ENCODE measurements around the gene CTXND1.

Gene CTXND1

DNA sequence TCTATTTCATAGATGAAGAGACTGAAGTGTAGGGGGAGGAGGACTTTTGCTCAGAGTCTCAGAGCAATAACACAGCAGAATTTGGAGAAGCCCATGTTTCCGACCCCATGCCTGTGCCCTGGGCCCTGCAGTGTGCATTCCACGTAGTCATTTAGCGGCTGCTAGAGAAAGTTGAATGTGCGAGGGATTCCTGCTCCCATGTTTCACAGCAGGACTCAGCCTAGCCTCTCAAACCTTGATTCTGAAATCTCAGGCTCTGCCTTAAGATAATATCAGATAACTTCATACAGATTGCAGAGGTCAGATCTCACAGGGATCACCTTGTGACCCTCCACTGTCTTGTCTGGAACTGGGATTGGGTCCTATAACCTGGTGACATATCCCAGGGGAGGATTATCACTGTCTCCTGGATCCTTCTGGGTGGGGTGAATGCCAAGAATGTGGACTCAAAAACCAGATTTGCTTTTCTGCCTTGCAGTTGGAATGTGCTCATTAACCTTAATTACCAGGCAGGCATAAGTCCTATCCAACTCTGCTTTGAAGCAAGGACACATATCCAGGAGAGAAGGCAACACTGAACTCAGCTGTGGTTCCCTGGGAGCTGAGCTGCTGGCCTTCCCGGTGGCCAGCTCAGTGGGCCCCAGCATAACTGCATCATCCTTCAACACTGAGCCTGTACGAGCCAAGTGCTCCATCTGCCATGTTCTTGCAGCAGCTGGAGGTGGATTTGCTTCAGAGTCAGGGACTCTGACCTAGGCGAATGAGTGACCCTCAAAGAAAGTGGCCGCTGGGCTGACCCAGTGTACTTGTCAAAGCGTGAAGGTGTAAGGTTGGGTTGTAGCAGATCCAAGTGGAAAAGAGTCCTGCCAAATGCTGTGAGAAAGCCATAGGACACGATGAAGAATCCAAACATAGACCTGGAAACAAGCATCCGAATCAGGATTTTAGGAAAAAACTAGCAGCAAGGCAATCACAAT is 43.0 kb downstream of the CTXND1 start:
- DNase-seq: no peak

DNA sequence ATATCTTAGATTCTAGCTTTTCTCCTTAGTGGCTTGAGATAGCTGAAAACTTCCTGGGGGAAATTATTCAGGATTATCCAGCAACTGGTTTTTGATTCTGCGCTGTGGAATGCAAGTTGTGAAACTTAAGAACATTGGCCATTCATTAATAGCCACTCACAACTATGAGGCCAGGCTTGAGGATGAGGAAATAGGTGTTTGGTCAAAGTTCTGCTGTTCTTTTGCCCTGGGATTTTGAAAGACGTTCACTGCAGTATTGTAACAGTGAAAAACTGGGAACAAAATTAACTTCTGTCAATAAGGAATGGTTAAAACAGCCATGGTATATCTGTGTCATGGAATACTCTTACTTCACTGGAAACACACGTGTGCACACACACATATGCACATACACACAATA is 44.1 kb downstream of the CTXND1 start:
- no peak for DNase-seq

DNA sequence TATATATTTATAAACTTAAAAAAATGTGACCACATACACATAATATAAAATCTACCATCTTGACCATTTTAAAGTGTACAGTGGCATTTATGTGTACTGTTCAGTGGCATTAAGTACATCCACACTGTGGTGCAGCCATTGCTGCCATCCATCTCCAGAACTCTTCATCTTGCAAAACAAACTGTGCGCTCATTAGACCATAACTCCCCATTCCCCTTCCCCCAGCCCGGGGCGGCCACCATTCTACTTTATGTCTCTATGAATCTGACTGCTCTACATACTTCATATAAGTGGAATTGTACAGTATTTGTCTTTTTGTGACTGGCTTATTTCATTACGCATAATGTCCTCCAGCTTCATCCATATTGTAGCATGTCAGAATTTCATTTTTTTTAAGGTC is 47.8 kb downstream of the CTXND1 start:
- no peak for DNase-seq

DNA sequence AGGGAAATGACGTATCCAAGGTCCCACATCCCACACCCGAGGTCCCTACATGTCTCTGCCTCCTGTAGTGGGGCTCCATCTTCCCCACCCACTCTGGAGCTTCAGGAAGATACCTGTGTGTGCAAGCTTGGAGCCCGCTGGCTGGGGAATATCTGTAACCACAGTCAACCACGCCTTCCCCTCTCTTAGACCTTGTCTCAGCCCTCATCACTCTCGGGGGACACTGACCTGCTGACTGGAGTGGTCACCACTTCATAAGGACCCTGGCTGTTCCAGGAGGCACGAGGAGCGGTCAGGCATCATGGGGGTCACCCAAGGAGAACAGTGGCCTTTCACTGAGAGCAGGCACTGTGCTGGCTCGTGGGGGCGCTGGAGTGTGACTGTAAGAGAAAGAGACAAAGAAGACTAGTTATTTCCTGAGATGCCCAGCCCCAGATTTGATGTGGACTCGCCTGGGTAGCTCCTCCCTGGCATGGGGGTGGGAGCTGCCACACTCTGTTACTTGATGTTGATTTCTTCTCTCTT is 48.6 kb downstream of the CTXND1 start:
- DNase-seq: no peak

DNA sequence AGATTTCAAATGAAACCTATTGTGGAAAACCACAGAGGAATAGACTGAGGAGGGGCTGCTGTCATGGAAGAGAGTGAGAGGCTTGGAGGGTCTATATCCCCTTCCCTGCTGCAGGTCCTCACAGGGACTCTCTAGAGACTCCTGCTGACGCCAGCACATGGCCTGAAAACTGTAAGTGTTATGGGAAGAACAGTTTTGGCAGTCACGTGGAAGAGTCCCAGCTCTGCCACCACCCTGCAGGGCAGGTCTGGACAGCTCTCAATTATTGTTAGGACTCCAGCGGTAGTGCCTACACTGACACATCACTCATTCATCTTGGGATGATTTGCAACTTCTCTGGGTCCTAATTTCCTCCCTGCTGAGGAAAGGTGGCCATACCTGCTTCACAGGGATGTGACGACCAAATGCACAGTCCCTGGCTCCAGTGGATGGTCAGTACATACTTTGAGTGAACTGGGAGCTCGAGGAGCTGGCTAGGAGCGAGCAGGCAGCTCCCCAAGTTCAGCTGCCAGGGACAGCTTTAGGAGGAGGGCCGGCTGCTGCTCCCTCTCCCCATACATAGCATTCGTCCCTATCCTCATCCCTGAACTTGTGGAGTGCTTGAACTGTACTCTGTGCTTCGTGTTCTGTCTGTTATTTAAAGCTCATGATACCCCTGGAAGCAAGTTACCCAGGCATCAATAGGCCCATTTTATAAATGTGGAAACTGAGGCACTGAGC is 49.2 kb downstream of the CTXND1 start:
- no peak for DNase-seq

DNA sequence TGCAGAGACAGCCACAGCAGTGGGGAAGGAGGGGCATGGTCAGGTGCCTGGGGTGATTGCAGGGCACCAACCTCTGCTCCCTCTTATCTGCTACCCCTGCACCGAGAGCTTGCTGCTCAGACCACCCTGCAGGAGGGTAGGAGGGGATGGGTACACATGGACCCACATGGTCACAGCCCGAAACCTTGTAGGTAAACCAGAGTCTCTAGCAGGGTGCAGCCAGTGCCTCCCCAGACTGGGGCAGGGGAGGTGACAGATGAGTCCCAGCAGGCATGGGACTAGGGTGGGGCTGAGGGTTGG is 50.0 kb downstream of the CTXND1 start:
- no peak for DNase-seq

DNA sequence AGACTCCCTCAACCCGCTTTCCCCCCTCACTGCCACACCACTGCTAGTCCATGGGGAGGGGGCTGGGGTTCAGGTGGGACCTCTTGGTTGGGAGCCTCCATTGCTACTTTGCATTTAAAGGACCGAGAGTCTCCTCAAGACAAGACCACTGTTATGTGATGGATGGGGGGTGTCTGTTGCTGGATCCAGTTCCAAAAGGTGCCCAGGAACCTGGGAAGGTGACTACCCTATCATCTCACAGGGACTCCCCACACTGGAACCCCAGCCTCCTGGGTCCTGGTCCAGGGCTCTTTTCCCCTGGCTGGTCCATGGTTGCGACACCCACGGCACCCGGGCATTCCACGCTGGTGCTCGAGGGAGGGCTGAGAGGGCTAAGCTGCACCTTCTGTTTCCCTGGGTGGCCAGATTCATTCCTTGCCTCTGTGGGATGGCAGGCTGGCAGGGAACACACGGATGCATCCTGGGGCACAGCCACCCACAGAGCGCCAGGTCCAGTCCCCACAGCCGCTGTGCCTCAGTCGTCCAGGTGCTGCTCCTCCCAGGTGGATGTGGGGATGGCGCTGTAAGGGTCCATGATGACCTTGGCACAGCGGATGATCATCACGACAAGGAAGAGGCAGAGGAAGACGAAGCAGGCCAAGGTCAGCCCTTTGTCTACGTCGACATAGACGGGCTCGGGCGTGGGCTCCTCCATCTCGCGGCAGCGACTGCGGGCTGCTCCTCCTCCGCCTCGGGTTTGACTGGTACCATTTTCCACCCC is 50.6 kb downstream of the CTXND1 start:
- no peak for DNase-seq

DNA sequence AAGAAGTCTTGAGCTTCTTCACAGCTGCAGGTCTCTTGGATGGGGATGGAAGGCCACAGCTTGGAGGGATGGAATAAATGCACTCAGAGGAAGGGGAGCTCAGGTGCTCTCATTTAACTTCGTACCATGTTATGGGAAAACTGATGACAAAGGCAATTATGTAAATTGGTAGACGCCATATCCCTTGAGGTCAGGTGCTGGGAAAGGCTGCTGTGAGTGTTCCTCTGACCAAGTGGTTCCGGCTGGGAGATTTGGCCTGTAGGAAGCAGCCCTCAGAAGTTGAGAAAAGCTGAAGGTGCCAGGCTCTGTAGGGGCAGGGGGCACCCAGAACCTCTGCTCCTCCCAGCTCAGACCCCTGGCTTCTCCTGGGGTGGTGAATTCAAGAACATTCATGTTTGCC is 52.1 kb downstream of the CTXND1 start:
- no peak for DNase-seq

DNA sequence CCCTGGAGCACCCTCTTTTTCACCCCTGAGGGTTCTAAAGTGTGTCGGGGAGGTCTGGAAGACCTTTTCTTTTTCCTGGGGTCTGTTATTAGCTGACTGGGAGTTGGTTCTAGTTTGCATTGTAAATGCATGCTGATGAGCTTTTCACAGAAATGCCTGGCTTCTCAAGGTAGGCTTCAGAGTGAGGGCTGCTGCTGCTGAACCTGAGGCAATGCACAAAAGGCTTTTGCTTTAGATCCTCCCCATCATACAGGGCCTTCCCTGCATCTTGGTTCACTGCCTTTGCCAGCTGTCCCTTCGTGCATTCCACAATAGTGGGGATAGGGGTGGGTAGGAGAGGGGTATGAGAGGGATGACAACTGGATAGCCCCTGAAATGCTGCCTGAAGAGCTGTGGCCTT is 52.6 kb downstream of the CTXND1 start:
- DNase-seq: no peak

DNA sequence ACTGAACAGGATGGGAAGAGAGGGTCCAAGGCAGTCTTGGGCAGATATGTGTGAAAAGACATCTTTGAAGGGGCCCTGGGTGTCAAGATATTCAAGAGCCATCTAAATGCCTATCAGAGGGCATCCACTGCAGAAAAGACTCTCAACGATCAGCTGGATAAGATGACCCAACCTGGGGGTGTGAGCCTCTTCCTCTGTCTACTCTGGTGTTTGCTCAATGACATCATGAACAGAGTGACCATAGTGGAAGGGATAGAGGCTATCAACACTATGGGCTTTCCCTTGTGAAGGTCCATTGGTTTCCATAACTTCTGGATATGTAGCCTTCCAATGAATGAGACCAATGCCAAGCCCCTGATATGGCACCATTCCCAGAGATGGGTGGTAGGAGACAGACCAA is 57.1 kb downstream of the CTXND1 start:
- no peak for DNase-seq

DNA sequence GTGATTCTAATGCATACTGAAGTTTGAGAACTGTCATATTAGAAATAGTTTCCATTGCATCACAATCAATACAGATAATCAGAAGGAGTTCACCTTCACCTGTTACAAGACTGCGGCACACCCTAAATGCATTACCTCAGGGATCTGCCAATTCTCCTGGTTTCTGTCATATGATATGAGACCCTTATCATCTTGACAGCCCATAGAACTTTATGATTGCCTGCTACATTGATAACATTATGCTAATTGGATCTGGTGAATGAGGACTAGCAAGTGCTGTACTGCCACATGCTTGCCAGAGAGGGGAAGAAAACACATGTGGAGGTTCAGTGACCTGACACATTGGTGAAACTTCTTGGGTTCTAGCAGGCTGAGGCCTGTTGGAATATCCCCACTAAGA is 57.8 kb downstream of the CTXND1 start:
- DNase-seq: no peak

DNA sequence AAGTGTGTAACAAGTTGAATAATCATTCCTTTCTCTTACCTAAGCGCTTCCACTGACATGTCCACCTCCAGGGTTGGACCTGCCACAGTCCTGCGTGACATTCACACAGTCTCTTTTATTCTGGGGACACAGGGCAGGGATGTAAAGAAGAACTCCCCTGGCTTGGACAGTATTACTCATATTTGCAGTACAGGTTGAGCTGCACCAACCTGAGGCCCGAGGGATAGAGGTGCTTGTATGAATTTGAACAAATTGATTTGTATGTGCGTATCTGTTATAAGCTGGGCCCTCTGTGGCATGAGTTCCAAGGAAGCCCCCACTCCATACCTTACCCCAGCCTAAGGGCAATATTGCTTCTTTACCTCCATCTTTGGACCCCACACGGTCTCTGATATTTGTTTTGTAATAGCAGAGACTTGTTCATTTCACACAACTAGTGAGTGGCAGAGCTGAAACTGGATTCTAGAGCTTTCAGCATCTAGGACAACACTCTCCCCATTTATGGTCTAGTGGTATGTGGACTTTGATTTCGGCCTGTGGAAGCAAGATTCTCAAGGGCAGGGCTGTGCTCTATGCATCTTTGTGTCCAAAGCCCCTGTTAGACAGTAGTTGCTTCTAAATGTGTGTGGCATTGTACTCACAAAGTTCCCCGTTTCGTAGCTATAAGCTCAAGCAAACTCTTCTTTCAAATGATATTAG is 60.0 kb downstream of the CTXND1 start:
- no peak for DNase-seq

DNA sequence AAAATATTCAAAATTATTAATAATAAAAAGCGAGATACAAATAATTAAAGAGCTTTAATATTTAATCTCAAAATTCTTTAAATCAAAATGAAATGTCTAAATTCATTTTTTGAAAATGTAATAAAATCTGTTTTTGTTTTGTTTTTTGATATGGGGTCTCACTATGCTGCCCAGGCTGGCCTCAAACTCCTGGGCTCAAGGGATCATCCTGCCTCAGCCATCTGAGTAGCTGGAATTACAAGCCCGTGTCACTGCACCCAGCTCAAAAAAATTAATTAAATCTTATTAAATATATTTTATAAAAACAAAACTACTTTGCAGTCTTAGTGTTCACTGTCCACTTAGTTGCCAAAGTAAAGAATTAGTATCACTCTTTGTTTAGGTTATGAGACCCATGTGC is 60.8 kb downstream of the CTXND1 start:
- no peak for DNase-seq

DNA sequence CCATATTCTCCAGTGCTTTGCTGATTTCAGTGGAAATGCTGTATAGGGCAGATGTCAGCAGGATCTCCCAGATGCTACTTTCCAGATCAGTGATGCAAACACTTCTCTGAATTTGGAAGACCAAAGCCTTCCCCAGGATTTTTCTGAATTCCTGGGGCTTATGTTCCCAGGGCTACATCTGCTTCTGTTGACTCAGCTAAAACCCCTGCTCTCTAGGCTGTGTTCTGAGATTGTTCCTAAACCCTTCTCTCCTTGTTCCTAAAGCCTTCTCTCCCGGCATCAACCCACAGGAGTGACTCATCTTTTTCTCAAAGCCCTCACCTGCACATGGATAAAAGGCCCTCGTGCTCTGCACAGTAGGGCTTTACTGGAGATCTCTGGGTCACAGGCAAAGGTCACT is 63.8 kb downstream of the CTXND1 start:
- DNase-seq: no peak

DNA sequence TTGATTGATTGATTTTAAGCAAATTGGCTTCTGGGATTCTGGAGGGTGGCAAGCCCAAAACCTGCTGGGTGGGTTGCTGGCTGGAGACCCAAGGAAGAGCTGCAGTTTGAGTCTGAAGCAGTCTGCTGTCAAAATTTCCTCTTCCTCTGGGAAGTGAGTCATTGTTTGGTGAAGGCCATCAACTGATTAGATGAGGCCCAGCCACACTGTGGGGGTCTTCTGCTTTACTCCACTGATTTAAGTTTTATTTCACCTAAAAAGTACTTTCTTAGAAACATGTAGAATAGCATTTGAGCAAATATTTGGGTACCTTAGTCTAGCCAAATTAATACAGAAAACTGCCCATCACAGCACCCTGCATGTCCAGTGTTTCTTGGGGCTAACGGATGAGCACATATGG is 65.4 kb downstream of the CTXND1 start:
- DNase-seq: no peak

DNA sequence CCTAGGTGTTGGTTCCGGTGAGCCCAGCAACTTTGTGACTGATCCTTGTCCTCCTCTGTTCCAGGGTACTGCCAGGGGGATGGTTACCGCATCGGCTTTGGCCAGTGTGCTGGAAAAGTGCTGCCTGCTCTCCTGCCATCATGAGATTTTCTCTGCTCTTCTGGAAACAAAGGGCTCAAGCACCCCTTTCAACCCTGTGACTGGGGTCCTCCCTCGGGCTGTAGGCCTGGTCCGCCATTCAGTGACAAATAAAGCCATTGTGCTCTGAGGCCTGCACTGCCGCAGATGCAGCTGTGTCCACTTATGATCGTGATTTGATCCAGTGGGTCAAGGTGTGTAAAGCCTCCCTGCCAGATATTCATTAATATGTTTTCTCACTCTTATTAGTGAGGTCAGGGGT is 65.9 kb downstream of the CTXND1 start:
- DNase-seq: no peak

DNA sequence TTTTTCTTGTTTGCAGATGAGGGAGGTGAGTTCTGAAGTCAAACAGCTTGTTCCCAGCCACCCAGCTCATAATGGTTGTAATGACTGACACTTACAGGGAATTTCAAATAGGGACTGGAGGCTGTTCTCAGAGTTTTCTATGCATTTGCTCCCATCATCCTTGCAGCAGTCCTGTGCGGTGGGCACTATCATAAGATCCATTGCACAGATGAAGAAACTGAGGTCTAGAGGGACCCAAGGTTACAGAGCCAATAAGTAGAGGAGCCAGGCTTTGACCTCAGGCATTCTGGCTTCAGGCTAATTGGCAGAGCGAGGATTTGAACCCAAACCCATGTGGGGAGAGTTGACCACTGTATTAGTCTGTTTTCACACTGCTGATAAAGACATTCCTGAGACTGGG is 66.9 kb downstream of the CTXND1 start:
- no peak for DNase-seq

DNA sequence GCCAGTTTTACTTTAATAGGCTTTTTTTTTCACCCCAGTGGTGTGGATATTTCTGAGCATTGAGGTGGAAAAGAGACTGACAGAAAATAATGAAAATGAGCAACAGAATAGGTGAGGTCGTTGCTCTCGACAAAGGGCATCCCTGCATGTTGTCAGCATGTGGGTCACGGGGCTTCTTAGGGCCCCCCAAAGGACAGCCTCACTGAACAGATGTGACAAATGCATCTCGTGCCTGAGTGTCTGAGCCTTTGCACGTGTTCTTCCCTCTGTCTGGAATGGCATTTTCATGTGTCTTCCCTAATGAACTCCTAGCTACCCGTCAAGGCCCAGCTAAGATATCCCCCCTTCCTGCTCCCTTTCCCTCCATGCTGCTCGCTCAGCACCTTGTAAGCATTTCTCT is 67.5 kb downstream of the CTXND1 start:
- no peak for DNase-seq

DNA sequence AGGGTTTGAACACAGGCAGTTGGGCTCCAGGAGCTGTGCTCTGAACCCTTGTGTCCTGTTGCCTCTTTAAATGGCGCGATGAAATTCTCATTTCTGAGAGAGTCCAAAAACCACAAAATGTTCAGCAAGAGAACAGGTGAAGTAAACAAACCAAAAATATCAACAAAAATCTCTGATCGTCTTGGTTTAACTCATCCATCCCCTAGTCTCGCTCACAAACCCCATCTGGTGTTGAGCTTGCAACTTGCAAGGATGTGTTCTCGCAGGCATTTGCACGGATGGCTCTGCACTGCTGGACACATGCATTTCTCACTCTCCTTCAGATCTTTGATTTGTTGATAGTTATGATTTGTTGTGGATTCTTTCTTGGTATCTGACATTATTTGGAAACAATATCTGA is 68.1 kb downstream of the CTXND1 start:
- no peak for DNase-seq

DNA sequence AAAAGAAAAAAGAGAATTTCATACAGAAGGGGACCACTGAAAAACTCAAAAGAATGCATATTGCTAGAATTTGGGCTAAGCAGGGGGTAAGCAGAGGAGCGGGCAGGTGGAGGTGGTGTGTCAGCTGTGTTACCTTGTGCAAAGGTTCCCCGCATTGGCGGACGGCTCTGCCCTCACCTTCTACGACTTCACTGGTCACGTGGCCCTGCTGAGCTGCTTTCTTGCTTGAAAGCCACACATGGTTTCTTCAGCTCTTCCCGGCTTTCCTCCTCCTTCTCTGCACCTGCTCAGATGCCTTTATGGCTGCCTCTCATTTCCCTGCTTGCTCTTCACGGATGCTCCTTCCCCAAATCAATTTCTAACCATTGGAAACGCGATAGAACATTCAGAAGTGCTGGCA is 68.7 kb downstream of the CTXND1 start:
- no peak for DNase-seq

DNA sequence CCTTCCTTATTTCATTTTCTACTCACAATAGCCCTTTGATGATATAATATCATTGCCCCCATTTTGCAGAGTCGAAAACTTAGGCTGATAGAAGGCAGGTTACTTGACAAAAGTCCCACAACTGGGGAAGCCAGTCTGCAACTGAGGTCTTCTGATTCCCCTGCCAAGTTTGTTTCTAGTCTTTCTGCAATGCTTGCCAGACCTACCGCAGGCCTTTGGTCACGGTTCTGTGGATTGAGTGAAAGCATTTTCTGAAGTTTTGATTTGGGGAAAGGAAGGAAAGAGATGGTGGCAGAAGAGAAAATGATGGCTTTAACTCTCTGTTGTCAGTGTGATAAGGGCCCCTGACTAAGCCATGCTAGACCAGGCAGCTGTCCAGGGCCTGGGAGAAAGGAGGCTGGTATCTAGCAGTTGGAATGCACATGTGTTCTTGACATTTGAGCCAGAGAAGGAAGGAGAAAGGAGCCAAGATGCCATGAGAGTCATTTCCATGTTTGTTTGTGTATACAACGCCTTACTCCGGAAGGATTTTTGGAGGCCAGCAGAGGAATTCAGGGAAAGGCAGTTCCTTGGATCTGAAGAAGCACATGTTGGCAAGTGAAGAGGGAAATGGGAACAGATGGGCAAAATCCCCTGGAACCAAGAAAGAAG is 69.3 kb downstream of the CTXND1 start:
- no peak for DNase-seq

DNA sequence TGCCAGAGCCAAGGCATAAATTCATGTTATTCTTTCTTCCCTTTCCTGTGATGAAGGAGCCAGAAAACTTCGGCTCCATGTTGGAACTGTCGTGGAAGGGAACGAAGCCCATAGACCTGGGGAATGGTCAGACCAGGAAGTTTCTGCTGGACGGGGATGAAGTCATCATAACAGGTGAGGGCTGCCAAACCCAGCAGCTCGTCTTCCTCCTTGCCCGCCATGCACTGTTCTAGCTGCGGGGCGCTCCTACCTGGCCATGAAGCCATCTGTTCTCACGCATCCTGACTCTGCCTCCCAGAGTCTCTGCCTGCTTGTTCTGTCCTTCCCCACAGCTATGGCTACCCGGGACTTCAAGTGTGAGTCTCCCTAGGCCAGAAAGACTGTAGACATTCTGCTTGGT is 71.0 kb downstream of the CTXND1 start:
- DNase-seq: no peak

Data from right kidney (tissue), 1 donor.